CD14-positive monocyte (primary cell): ENCODE data around the gene NTRK3. TPM values are rescaled to one million over a fixed set of nuclear protein-coding genes. Genes with fewer than 3 reads are reported as not detected.
A peak's percentile ranks its signal among the peaks of the same experiment; 100 is the strongest.

Experiments
- DNase-seq, 3 donors: peaks; one replicate each; pipeline ENCODE4 v3.0.0-alpha.2; 2011 to 2022
- H2AFZ ChIP-seq: 2 replicates; pipeline ENCODE4 v1.6.0; 2012; ENCODE audit warnings: mild to moderate bottlenecking, low read depth, low read length, inconsistent platforms; ENCODE audit not compliant: insufficient read depth, poor library complexity, severe bottlenecking
- H3K27ac ChIP-seq, 2 donors: 1 replicate in 1 of 2; 2 replicates in 1 of 2; pipeline ENCODE4 v1.5.1; 2012 to 2013; ENCODE audit warnings: low read length in 2 of 2, control low read depth in 1 of 2, inconsistent platforms in 1 of 2, low read depth in 1 of 2, mild to moderate bottlenecking in 1 of 2
- H3K27me3 ChIP-seq, 2 donors: one replicate each; pipeline versions ENCODE4 v1.6.0 to v1.6.1; 2011 to 2013; ENCODE audit warnings: low read length in 2 of 2; ENCODE audit not compliant: control insufficient read depth in 2 of 2, insufficient read depth in 2 of 2
- H3K36me3 ChIP-seq, 2 donors: replicated peaks in 1 of 2; 1 replicate in 1 of 2; 2 replicates in 1 of 2; pipeline versions ENCODE4 v1.5.1 to v1.6.1; 2012 to 2013; ENCODE audit warnings: low read length in 2 of 2, control low read depth in 1 of 2, inconsistent platforms in 1 of 2, mild to moderate bottlenecking in 1 of 2; ENCODE audit not compliant: insufficient read depth in 2 of 2, control insufficient read depth in 1 of 2
- H3K4me1 ChIP-seq, 2 donors: 1 replicate in 1 of 2; 2 replicates in 1 of 2; pipeline versions ENCODE4 v1.5.1 to v1.6.1; 2012 to 2013; ENCODE audit warnings: low read length in 2 of 2, control low read depth in 1 of 2, inconsistent platforms in 1 of 2, mild to moderate bottlenecking in 1 of 2, moderate library complexity in 1 of 2; ENCODE audit not compliant: insufficient read depth in 2 of 2, control insufficient read depth in 1 of 2
- H3K4me2 ChIP-seq: replicated peaks from 2 replicates; pipeline ENCODE3; 2012; ENCODE audit warnings: low read length, moderate library complexity, mild to moderate bottlenecking; ENCODE audit not compliant: poor library complexity, severe bottlenecking; ENCODE audit errors: extremely low read depth
- H3K4me3 ChIP-seq, 3 experiments: fragments of 200-600 bp in 1 of 3; sonication (generic) in 1 of 3; replicated peaks in 1 of 3; 1 replicate in 2 of 3; 2 replicates in 1 of 3; pipeline ENCODE4 v1.5.1; 2011 to 2013; ENCODE audit warnings: low read length in 3 of 3, mild to moderate bottlenecking in 3 of 3, control low read depth in 2 of 3, low read depth in 2 of 3, inconsistent platforms in 1 of 3, moderate library complexity in 1 of 3
- H3K79me2 ChIP-seq: 2 replicates; pipeline ENCODE4 v1.6.0; 2012; ENCODE audit warnings: mild to moderate bottlenecking, control low read depth, inconsistent platforms, low read length, moderate library complexity; ENCODE audit not compliant: insufficient read depth
- H3K9ac ChIP-seq: 2 replicates; pipeline ENCODE4 v1.6.0; 2017; ENCODE audit warnings: low read length, mild to moderate bottlenecking; ENCODE audit not compliant: insufficient read depth, poor library complexity, severe bottlenecking
- H3K9me3 ChIP-seq, 2 donors: replicated peaks in 1 of 2; 1 replicate in 1 of 2; 2 replicates in 1 of 2; pipeline versions ENCODE4 v1.5.1 to v1.6.1; 2012 to 2013; ENCODE audit warnings: low read length in 2 of 2, control low read depth in 1 of 2; ENCODE audit not compliant: control insufficient read depth in 1 of 2, insufficient read depth in 1 of 2
- H4K20me1 ChIP-seq: 2 replicates; pipeline ENCODE4 v1.6.0; 2012; ENCODE audit warnings: mild to moderate bottlenecking, low read length, control low read depth, moderate library complexity; ENCODE audit not compliant: insufficient read depth
- H3K27ac Mint-ChIP-seq, 7 donors: one replicate each; pipeline ENCODE4 v1.8.0; 2020; ENCODE audit warnings: mild to moderate bottlenecking in 7 of 7, mixed read lengths in 7 of 7, moderate library complexity in 6 of 7, inconsistent platforms in 2 of 7
- H3K27me3 Mint-ChIP-seq, 3 donors: one replicate each; pipeline ENCODE4 v1.8.0; 2021 to 2022; ENCODE audit warnings: low read depth in 3 of 3, mild to moderate bottlenecking in 3 of 3, mixed read lengths in 3 of 3, moderate library complexity in 3 of 3, inconsistent platforms in 1 of 3
- H3K36me3 Mint-ChIP-seq, 2 donors: one replicate each; pipeline ENCODE4 v1.8.0; 2020; ENCODE audit warnings: mixed read lengths in 2 of 2, inconsistent platforms in 1 of 2, mild to moderate bottlenecking in 1 of 2
- H3K4me1 Mint-ChIP-seq: one replicate; pipeline ENCODE4 v1.8.0; 2020; ENCODE audit warnings: mild to moderate bottlenecking, mixed read lengths
- H3K4me3 Mint-ChIP-seq, 2 donors: one replicate each; pipeline ENCODE4 v1.8.0; 2020; ENCODE audit warnings: mild to moderate bottlenecking in 2 of 2, mixed read lengths in 2 of 2, moderate library complexity in 1 of 2
- H3K9me3 Mint-ChIP-seq, 7 donors: one replicate each; pipeline ENCODE4 v1.8.0; 2020 to 2022; ENCODE audit warnings: mixed read lengths in 7 of 7, mild to moderate bottlenecking in 6 of 7, moderate library complexity in 6 of 7, inconsistent platforms in 2 of 7
- CTCF ChIP-seq: fragments of 200-600 bp; IDR thresholded peaks from one replicate; pipeline ENCODE4 v1.8.0; 2022; ENCODE audit warnings: antibody characterized with exemption, mild to moderate bottlenecking
- WGBS: methylation state at CpG from one replicate; pipeline ENCODE4 v1.1.5; 2013; ENCODE audit warnings: missing lambda C conversion rate; ENCODE audit not compliant: insufficient coverage; 5-methylcytosine and 5-hydroxymethylcytosine counted together
- intact Hi-C, 2 donors: fragments of 100-400 bp; cut with micrococcal nuclease; formaldehyde crosslinking; loops; one replicate each; pipeline versions ENCODE4 v1.15.0 to v1.15.1; 2023
- polyA plus RNA-seq, 3 donors: library from polyadenylated mRNA; depleted of rRNA in 1 of 3; unstranded in 2 of 3; stranded (reverse) in 1 of 3; fragments of 300-500 nt in 2 of 3; fragments of >200 nt in 1 of 3; fragmentation: Illumina TruSeq in 2 of 3; gene quantifications; 1 replicate in 2 of 3; 2 replicates in 1 of 3; pipeline ENCODE4 v1.2.3, GENCODE V29; 2012 to 2021

NTRK3 gene
- polyA plus RNA-seq, 3 donors = not detected

GRCh38 chr15:88255484-88256278 is 858 bp downstream of the NTRK3 start:
- no peak for DNase-seq
- H3K27me3 ChIP-seq = peaks cover 25 to 65% of the 10 kb centered on the region in 2 donors
- H4K20me1 ChIP-seq = no peaks in the 10 kb centered on the region
- H3K4me2 ChIP-seq = no peak overlapping the region
- no peak overlapping the region for H3K9ac ChIP-seq
- intact Hi-C loops = no loop called here
- H3K36me3 Mint-ChIP-seq = peaks cover 0 to 5% of the 10 kb centered on the region in 2 donors
- no peak for TF ChIP-seq CTCF
- no peak overlapping the region for H3K27ac ChIP-seq
- H3K9me3 Mint-ChIP-seq = peaks cover 0 to 22% (median 11%) of the 10 kb centered on the region in 7 donors
- peaks cover 68 to 81% (median 75%) of the 10 kb centered on the region in 3 donors for H3K27me3 Mint-ChIP-seq
- H3K9me3 ChIP-seq = peaks cover 0 to 20% of the 10 kb centered on the region in 2 donors
- no peak overlapping the region for H3K27ac Mint-ChIP-seq
- H3K36me3 ChIP-seq = no peaks in the 10 kb centered on the region
- under 1% methylated on average over 46 of the region's 58 CpGs for whole genome bisulfite sequencing
- H3K4me1 Mint-ChIP-seq = peaks cover 12% of the 10 kb centered on the region
- peak overlapping the region in 1 of 2 donors; percentile 88 for H3K4me3 Mint-ChIP-seq
- H3K79me2 ChIP-seq = no peaks in the 10 kb centered on the region
- H2AFZ ChIP-seq = no peak overlapping the region
- H3K4me3 ChIP-seq = no peak overlapping the region
- no peaks in the 10 kb centered on the region for H3K4me1 ChIP-seq

GRCh38 chr15:88255087-88255483 is 1.5 kb downstream of the NTRK3 start:
- 2% methylated on average over 19 of the region's 23 CpGs for WGBS
- Histone ChIP-seq H3K79me2 (no peaks in the 10 kb centered on the region), H2AFZ (no peak overlapping the region), H3K9ac (no peak overlapping the region), H3K27ac (no peak overlapping the region), H3K36me3 (no peaks in the 10 kb centered on the region), H3K9me3 (peaks cover 0 to 20% of the 10 kb centered on the region in 2 donors), H3K4me1 (no peaks in the 10 kb centered on the region), H3K4me3 (no peak overlapping the region), H4K20me1 (no peaks in the 10 kb centered on the region), H3K4me2 (no peak overlapping the region), H3K27me3 (peaks cover 25 to 64% of the 10 kb centered on the region in 2 donors)
- no peak for TF ChIP-seq CTCF
- intact Hi-C loops = no loop called here
- H3K4me1 Mint-ChIP-seq = peaks cover 12% of the 10 kb centered on the region
- peaks cover 62 to 77% (median 69%) of the 10 kb centered on the region in 3 donors for H3K27me3 Mint-ChIP-seq
- H3K27ac Mint-ChIP-seq = no peak overlapping the region
- H3K4me3 Mint-ChIP-seq = peak overlapping the region in 1 of 2 donors; percentile 88
- peaks cover 0 to 22% (median 11%) of the 10 kb centered on the region in 7 donors for H3K9me3 Mint-ChIP-seq
- H3K36me3 Mint-ChIP-seq = peaks cover 0 to 5% of the 10 kb centered on the region in 2 donors
- DNase-seq = no peak
